HG02623 (cell line): Measurements from ENCODE around the gene SYNPO2.
"Not testable (repeated sequence)": the region's sequence is repeated elsewhere in the genome, so short reads cannot be mapped to it uniquely, and the experiment has no call there.

ENCODE experiments used
- ATAC-seq: cut with Tn5 transposase; IDR thresholded peaks from one replicate; pipeline ENCODE4 v1.9.1; 2021; ENCODE audit warnings: moderate library complexity; ENCODE audit not compliant: unreplicated experiment

Gene SYNPO2

DNA sequence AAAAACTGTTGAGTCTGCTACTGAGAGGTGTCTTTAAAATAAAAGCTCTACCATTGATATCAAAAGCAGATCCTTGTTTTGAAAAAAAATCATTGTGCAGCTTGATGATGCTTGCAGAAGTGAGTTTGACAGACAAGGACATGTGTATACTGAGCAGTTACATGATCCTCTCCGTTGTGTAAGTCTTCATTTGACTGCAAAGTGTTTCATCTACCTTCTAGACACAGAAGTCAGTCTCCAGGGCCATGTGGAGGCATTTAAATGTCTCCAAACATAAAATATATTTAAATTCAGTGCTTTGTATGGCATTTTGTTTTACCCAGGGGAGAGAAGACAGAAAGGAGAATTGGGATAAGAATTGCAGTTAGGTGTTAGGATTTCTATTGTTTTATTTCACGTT, 139.2 kb downstream of the SYNPO2 start:
- no peak for ATAC-seq

DNA sequence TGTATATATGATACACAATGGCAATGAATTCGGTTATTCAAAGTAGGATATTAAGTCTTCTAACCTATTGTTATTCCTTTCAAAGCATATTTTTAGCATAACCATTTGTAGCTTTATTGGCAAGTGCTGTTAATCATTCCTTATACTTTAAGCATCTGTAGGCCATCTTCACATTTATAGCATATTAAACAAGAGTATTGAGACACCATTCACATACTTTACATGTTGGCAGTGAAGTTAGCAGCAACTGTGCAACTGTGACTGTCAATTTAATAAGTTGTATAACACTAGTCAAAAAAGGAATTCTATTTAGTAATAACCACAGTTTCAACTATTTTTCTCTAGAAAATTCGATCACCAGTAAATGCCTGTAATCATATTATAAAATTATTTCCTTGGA, 139.6 kb downstream of the SYNPO2 start:
- ATAC-seq: no peak

DNA sequence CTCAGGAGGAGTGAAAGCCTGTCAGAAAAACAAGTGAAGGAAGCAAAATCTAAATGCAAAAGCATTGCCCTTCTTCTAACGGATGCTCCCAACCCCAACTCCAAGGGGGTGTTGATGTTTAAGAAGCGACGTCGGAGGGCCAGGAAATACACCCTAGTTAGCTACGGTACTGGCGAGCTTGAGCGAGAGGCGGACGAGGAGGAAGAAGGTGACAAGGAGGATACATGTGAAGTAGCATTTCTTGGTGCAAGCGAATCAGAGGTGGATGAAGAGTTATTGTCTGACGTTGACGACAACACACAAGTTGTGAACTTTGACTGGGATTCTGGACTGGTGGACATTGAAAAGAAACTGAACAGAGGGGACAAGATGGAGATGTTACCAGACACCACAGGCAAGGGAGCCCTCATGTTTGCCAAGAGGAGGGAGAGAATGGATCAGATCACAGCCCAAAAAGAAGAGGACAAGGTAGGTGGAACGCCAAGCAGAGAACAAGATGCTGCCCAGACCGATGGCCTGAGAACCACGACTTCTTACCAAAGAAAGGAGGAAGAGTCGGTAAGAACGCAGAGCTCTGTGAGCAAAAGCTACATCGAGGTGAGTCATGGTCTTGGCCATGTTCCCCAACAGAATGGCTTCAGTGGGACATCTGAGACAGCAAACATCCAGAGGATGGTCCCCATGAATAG, 141.3 kb downstream of the SYNPO2 start:
- no peak for ATAC-seq

DNA sequence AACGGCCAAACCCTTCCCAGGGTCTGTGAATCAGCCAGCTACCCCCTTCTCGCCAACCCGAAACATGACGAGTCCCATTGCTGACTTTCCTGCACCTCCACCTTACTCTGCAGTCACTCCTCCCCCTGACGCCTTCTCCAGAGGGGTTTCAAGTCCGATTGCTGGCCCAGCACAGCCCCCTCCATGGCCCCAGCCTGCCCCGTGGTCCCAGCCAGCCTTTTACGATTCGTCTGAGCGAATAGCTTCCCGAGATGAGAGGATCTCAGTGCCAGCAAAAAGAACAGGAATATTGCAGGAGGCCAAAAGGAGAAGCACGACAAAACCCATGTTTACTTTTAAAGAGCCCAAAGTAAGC, 141.9 kb downstream of the SYNPO2 start:
- no peak for ATAC-seq

DNA sequence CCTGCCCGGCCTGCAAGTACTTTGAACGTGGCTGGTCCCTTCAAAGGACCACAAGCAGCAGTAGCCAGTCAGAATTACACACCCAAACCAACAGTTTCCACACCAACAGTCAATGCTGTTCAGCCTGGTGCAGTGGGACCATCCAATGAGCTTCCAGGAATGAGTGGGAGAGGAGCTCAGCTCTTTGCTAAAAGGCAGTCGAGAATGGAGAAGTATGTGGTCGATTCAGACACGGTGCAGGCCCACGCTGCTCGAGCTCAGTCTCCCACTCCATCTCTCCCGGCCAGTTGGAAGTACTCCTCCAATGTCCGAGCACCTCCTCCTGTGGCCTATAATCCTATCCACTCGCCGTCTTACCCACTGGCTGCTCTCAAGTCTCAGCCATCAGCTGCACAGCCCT, 142.6 kb downstream of the SYNPO2 start:
- ATAC-seq: no peak

DNA sequence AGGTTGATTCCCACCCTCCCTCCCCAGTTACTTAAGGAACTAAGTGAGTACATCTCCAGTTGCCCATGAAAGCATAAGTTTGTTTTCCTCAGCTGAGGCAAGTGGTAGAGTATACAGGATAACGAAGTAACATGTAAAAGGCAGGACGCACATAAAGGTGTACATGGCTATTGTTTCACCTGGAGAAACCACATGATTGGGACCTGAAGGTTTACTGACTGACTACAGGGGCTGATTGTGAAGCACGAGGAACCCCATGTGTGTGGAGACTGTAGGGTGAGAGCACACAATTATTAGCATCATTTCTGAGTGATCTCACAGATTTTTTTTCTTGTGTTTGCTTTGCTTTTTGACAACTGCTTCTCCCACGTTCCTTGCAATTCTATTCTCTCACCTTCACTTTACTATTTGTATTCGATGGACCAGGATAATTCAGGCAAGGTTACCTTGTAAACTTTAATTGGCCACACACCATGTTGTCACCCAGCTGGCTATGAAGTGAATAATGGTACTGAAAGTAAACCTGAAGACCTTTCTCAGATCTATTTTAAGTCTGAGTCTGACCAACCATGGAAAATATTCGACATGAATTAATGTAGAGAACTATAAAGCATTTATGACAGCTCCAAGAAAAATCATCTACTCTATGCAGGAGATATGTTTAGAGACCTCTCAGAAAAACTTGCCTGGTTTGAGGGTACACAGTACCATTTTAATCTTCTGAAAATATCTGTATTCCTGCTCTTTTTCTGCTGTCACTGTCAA, 144.4 kb downstream of the SYNPO2 start:
- peak; percentile 41 for ATAC-seq

DNA sequence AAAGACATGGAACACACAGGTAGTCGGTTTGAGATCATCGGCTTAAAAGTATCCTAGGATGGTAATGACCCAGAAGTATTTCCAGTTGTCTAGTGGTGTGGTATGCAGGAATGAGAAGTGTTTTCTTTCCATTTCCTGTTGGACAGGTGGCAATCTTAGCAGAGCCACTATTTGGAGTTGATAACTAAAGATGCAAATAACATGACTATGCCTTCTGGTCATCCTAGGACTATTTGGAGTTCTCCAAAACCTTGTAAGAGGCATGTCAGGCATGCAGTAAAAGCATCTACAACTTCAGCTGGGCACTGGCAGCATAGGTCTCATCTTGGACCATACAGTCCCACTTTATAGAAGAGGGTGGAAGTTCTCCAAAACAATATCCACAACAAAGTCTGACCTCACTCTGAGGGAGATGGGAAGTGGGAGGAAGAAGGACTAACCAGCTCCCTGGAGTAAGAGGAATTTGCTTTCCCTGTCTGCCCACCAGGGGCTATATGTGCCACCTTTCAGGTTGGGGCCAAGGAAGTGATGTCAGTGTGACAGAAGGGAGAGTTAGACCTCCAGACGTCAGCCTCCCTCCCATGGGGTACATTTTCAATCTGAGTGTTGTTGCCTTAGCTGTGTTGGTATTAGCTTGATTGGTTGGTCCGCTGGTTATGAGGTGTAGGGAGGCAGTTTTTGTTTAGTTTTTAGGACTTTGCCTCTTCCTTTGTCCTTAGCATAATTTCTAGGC, 145.8 kb downstream of the SYNPO2 start:
- no peak for ATAC-seq

DNA sequence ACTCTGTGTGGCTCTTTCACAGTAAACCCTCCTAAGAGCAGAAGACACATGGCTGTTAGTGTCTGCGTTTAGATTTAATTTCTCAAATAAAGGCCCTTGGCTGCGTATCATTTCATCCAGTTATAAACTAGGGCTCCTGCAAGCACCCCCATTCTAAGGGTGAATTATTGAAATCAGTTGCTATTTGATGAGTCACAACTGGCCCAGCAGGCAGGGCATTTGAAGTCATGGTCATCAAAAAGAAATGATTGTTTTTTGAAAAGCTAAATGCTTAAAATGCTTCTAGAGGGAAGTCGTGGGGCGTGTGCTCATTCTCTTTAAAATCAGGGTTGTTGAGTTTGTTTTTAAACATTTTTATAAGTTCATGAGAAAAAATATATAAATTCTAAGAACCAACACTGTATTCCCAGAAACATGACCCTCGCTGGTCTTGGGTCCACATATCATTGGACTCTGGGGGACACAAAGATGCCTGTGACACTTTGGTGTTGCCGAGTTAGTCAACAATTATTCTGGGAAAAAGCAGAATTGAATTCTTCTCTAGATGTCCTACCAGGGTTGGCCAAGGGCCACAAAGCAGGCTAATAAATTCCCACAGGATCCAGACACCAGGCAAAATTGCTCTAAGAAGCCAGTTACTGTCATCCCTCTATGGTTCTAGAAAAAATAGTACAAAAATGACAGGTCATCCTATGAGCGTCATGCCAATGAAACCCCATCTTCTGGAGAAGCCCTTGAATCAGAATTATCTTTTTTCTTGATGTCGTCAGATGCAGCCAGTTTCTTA, 147.5 kb downstream of the SYNPO2 start:
- ATAC-seq: no peak

DNA sequence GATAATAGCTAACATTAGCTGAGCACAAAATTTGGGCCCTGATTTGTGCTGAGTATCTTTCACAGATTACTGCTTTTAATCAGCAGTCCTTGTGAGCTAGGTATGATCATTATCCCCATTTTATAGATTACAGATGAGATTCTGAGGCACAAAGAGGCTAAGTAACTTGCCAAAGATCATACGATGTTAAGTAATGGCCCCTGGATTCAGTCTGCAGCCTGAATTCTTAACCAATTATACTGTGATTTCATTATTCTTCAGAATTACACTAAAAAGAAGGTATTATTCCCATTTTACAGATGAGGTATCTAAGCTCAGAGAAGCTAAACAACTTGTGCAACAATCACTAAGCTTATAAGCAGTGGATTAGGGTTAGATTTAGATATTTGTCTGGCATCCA, 149.1 kb downstream of the SYNPO2 start:
- ATAC-seq: no peak

DNA sequence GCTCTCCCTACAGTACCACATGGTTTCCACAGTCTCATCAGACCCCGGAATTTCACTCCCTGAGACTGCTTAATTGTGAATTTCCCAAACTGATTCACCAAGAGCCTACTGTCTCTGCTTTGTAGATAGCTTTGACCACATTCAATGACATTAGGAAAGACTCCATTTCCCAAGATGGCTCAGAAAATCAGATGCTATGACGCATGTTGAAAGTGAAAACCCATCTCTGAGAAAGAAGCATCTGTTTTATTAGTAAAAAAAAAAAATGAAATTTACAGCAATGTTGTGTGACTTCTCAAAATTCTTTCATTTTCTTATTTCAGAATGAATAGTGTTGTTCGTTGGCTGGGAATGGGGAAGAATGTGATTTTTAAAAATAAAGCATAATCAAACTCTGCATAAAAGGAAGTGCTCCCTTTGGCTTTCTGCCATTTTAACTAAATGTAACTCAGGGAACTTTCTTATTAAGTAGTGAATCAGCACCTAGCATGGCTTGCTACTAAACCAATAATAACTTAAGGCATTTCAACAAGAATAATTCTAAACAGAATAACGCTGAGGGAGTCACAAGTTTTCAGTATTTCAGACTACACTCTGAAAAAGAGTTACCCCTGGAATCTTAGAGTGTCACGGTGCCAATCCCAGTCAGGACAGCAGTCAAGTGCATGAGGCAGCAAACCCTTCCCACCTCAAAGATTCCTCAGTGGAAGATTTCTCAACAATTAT, 149.6 kb downstream of the SYNPO2 start:
- ATAC-seq: peak; percentile 41

DNA sequence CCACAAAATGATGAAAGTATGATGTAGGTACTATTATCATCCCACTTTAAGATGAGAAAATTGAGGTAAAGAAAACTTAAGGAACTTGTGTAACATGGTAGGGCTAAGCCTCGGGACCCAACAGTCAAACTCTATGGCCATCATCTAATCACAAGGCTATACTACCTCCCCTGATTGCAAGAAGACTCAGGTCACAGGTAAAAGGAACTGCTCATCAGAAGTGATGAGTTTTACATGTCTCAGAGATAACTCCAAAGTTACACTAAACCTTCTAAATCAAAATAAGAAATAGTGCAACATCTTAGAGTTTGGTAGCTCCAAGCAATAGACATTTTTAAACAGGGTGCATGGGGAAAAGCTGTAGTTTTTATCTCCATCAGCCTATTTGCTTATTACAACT, 150.5 kb downstream of the SYNPO2 start:
- no peak for ATAC-seq

DNA sequence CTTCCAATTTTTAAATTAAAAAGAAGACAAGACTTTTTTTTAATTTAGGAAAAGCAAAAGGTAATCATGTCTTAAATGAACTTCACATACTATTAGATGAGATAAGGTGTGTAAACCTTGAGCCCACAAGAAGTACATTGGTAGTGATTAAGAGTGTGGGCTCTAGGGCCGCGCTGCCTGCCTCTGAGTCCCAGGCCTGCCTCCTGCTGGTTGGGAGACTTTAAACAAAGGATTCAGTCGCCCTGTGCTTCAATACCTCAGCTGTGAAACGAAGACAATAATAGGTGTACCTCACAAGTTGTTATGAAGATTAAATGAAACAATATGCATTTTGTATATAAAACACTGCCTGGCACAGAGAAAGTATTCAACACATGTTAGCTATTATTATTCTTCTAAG, 151.1 kb downstream of the SYNPO2 start:
- ATAC-seq: no peak

DNA sequence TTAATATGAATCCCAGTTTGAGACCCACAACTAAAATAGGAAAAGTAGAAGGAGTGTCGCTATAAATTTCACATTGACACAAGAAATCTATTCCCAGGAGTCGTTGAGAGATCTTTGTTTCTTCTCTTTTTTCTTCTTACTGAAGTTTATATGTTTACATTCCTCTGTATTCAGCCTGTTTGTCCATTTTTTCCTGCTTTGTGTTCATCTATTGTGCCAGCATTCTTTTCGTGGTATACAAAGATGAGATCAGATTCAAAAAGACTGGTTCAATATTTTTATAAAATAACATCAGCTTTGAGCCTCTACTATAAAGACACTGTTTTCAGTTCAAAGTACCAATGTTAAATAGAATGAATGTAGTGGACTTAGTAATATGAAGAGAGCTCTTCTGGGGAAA, 151.6 kb downstream of the SYNPO2 start:
- no peak for ATAC-seq

DNA sequence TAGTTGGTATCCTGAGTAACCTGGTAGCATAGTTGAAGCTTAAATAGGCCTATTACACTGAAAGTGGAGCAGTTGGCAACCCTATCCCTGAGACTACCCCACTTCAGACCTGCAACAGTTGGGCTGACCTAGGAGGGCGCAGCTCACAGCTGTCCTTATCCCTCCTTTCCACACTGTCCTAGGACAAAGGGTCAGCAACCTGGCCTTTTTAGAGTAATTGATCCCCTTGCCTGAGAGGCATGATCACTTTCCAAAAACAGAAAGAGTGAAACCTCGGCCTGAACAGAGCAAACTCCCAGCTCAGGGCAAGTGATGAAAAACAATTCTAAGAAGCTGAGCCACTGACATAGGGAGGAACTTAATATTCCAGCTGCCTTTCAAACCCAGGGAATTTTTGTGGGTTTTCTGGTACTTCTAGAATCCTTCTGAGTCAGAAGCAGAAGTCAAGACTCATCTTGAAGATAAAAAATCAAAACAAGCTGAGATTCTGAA, 152.1 kb downstream of the SYNPO2 start:
- no peak for ATAC-seq

DNA sequence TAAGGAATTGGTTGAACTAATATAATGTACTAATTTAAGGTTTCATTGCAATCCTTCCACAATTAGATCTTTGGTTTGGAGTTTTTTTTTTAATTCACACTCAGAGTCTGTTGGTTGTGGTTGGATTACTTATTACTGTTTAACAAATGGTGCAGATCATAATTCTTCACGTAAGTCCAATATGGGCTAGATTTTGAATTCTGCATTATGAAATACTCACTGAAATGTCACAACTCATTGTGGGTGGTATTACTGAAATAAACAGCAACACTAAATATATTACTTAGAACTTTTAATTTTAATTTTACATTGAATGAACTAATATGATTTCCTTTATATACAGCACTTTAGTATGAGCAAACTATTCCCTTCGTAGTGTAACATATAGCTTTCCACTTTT, 152.7 kb downstream of the SYNPO2 start:
- ATAC-seq: no peak

DNA sequence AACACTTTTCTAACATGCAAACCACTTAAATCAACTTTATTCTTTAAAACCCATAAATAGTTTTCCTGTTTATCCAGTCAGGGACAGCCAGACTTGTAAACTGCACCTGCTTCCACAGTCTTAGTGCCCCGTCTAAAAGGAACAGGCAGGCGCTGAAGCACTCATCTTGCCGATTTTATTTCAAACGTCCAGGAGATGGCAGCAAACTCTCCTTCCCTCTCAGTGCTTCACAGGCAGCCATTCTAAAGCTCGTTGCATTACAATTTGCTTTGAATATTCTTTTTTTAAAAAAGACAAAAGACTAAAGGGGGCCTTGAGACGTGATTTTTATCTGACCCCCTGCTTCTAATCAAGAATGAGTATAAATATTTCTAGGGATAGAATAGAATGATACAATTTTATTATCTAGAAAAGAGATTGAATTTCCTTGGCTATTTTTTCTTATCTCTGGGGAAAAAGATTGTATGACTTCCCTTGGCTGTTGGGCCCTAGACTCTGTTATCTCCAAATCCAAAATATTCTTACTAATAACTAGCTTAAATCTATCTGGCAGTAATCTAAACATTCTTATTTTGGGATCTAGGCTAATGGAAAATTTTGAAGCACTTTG, 153.4 kb downstream of the SYNPO2 start:
- peak; percentile 85 for ATAC-seq

DNA sequence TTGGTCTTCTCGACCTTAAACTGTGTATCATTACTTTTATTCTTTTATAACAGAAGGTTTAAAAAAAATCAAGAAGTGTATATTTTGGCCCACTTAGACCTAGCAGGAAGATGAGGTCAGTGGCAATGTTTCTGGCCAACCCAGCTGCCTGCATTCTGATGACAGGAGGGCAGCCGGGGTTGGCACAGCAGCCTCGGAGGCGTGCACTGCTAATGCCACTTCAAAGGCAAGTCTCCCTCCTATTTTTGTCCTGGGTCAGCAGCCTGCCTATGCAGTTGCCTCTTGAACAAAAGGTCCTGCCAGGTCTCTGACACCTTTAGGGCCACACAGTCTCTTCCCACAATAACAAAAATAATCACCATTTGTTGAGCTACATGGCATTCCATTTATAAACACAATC, 157.6 kb downstream of the SYNPO2 start:
- no peak for ATAC-seq

DNA sequence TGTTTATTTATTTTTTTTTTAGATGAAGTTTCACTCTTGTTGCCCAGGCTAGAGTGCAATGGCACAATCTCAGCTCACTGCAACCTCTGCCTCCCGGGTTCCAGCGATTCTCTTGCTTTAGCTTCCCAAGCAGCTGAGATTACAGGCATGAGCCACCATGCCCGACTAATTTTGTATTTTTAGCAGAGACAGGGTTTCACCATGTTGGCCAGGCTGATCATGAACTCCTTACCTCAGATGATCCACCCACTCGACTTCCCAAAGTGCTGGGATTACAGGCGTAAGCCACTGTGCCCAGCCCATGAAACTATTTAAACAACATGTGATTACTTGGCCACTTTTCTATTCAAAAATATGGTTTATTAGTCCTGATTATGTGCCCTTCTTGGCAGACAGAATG, 158.4 kb downstream of the SYNPO2 start:
- ATAC-seq: not testable (repeated sequence)

DNA sequence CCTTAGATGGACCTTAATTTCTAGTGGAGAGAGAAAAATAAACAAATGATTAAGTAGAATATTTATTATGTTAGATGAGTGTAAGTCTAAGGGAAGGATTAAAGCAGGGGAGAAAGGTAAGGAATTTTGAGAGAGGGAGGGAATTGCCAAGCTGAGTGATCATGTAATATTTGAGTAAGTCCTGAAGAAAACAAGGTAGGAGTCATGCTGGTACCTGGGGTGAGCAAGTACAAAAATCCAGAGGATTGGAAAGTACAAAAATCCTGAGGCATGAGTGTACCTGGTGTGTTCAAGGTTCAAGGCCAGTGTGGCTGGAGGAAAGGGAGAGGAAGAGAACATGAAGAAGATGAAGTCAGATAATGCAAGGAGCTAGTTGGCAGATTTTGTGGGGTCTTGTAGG, 159.8 kb downstream of the SYNPO2 start:
- ATAC-seq: no peak

DNA sequence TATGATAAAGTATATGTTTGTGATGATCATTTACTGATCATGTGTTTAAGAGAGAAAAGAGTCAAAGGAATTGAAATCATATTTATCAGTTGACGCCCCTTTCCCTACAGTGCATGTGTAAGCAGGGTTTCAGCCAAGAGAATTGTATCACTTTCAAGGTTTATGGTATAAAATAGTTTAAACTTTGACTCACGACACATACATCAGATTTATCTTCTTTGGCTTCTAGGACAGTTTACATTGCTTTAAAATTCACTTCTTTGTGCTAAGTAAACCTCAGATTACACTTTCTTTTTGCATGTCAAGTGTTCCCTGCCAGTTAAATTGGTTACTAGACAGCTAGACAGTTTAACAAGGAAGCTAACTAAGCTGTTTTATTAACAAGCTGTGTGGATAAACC, 160.7 kb downstream of the SYNPO2 start:
- ATAC-seq: no peak
